Choroid plexus epithelial cell (primary cell): ENCODE results near the gene ASAP2.
A peak's percentile ranks its signal among the peaks of the same experiment; 100 is the strongest.

Source experiments
- DNase-seq: peaks from one replicate; pipeline ENCODE4 v3.0.0-alpha.2; 2010; ENCODE audit warnings: low read depth
- H3K4me3 ChIP-seq: 2 replicates; pipeline ENCODE4 v1.5.1; 2011; ENCODE audit warnings: low read depth, mild to moderate bottlenecking, control low read depth, low read length, moderate library complexity
- TF ChIP-seq, protein P1 (sequence below): conservative IDR thresholded peaks from 2 replicates; pipeline ENCODE4 v1.5.1; 2011; ENCODE audit warnings: low read depth, mild to moderate bottlenecking, control low read depth, inconsistent platforms, low read length, moderate library complexity

The ASAP2 gene

DNA sequence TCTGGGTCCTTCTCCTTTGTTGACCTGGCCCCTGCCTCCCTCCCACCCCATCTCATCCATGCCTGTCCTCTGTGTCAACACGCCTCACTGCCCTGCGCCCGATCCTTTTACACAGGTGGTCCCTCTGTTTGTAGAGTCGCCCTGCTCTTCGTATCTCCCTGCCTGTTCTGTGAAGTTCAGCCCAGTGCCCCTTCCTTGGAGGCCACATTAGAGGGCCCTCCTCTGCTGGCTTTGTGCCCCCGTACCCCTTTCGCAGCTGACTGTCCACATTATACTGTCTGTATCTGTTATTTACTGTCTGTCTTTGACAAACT is 25.5 kb downstream of the ASAP2 start:
- DNase-seq, result no peak
- TF ChIP-seq, protein P1, sequence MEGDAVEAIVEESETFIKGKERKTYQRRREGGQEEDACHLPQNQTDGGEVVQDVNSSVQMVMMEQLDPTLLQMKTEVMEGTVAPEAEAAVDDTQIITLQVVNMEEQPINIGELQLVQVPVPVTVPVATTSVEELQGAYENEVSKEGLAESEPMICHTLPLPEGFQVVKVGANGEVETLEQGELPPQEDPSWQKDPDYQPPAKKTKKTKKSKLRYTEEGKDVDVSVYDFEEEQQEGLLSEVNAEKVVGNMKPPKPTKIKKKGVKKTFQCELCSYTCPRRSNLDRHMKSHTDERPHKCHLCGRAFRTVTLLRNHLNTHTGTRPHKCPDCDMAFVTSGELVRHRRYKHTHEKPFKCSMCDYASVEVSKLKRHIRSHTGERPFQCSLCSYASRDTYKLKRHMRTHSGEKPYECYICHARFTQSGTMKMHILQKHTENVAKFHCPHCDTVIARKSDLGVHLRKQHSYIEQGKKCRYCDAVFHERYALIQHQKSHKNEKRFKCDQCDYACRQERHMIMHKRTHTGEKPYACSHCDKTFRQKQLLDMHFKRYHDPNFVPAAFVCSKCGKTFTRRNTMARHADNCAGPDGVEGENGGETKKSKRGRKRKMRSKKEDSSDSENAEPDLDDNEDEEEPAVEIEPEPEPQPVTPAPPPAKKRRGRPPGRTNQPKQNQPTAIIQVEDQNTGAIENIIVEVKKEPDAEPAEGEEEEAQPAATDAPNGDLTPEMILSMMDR, result no peak

DNA sequence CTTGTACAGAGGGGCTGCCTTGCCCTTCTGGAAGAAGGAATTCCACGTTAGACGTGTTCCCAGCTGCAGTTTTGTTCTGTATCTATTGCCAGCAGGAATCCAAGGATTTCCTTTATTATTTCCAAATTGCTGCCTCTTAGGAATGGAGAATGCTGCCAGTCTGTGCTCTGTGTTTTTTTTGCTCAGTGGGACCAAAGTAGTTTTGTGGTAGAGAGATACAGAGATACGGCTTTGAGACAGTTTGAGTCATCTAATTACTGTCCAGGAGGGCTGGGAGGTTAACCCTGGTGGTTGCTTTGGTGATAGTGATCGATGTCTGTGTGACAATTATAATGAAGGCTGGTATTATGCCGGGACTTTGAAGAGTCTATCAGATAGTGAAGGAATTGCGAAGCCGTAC is 26.3 kb downstream of the ASAP2 start:
- no peak overlapping the region for H3K4me3 ChIP-seq
- no peak for DNase-seq
- TF ChIP-seq, protein P1, result no peak

More for the DNA sequence above, 25.5 kb downstream of the ASAP2 start:
- H3K4me3 ChIP-seq, result no peak overlapping the region

DNA sequence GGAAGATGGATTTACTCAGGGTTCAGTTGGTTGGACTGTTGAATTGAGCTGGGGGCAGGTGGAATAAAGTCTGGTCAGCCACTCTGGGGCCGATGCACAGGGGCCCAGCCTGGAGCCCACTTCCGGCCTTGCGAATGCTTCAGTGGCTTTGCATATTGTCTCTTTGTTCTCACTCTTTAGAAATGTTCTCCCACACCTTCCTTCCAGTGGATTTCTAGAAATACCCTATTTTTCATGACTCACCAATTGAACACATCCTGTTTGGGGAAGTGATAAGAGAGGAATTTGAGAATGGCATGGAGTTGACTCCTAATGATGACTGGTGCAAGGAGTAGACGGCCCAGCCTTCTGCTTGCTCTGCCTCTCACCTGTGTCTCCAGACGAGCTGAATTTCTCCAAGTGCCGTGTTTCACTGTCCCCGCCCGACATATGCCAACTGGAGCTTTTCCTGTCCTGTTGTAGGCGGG is 28.1 kb downstream of the ASAP2 start:
- DNase-seq, result peak; percentile 92

DNA sequence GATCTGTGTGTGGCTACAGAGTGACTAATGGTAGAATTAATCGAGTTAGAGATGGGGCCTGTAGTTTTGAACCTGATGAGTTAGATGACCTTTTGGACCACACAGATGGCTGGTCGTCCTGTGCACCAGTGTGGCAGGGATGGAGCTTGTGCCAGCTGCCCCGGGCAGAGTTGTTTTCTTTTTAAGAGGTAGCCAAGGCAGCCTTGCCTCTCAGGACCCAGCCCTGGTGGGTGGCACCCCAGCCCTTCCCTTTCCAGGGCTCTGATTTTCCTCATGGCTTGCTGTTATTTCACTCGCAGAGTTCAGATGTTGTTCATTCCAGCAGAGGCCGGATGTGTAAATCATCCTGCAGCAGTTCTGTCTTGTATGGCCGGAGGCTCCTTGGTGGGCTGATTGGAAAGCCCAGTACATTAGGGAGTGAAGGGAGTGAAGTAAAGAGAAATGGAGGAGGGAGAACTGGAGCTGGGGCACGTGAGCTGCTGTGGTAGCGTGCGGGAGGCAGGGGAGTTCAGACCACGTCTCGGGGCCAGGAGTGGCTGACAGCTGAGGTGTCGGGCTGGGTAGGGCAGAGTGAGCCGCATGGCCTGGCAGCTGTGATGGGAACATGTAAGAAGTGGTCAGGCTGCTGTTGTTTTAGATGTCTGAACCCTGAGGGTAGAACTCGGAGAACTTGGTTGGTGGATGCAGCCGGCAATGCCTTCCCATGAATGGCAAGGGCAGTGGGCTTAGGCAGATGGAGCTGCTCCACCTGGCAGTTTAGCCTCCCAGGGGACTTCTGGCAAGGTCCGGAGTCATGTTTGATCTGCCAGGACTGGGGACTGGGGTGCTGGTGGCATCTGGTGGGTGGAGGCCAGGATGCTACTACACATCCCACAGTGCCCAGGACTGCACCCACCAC is 28.8 kb downstream of the ASAP2 start:
- no peak overlapping the region for H3K4me3 ChIP-seq
- TF ChIP-seq, protein P1, result no peak
- DNase-seq, result peak; percentile 67

More for the DNA sequence above, 28.1 kb downstream of the ASAP2 start:
- TF ChIP-seq, protein P1, result no peak
- no peak overlapping the region for H3K4me3 ChIP-seq

DNA sequence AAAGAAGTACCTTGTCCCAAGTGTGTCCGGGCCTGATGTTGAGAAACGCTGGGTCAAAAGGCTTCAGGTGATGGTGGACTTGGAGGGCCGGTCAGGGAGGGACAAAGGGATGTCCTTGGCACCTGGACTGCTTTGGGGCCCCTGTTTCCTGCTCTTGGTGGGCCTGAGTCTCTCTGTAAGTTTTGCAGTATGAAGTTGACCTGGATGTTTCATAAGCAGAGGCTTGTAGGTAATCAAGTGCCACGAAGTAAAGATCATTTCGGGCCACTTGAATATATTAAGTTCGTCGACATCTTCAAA is 29.4 kb downstream of the ASAP2 start:
- no peak for DNase-seq
- no peak overlapping the region for H3K4me3 ChIP-seq
- TF ChIP-seq, protein P1, result no peak

DNA sequence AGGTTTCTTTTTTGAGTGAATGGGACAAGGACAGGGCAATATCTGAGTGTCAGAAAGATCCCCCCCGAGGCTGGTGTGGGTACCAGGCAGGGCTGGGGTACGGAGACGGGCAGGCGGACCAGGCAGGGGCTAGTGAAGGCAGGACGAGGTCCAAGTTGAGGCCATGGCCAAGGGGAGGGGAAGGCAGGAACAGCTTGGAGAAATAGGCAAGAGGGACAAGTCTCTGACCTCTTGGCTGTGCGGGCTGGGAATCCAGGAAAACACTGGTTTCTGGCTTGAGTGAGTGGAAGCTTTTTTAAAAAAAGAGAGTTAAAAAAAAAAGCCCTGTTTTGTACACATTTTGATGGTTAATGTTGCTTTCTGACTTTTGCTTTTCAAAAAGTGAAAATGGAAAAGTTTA is 30.3 kb downstream of the ASAP2 start:
- DNase-seq, result no peak
- no peak overlapping the region for H3K4me3 ChIP-seq
- TF ChIP-seq, protein P1, result no peak

DNA sequence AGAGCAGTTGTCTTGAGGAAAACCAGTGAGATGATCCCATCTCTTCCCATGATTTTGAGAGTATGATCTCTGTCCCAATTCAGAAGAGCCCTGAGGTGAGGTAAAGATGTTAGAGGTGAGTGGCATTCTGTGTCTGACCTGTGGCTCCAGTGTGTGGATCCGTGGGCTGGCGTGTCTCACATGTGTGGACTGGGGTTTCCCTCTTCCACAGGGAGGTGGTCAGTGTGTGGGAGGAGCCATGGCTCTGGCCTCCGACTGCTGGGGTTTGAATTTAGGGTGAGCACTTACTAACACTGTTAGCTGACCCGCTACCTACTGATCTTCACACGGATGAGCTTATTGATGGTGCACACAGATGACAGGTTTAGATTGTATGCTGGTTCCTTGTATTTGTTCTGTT is 31.2 kb downstream of the ASAP2 start:
- TF ChIP-seq, protein P1, result no peak
- no peak for DNase-seq
- H3K4me3 ChIP-seq, result no peak overlapping the region
